Progenitor cell of endocrine pancreas (in vitro differentiated cells): ENCODE data around the gene DNAJC6. TPM values are rescaled to one million over a fixed set of nuclear protein-coding genes. Genes with fewer than 3 reads are reported as not detected.

Experiments used
- DNase-seq: peaks from one replicate; pipeline ENCODE4 v3.0.0; 2021; ENCODE audit warnings: low spot score; ENCODE audit not compliant: unreplicated experiment
- H3K27ac Mint-ChIP-seq: 2 replicates; pipeline ENCODE4 v1.8.0; 2021; ENCODE audit warnings: mild to moderate bottlenecking, moderate library complexity, mixed read lengths
- H3K27me3 Mint-ChIP-seq: 2 replicates; pipeline ENCODE4 v1.8.0; 2021; ENCODE audit warnings: mixed read lengths
- H3K36me3 Mint-ChIP-seq: 2 replicates; pipeline ENCODE4 v1.8.0; 2022; ENCODE audit warnings: mixed read lengths; ENCODE audit not compliant: insufficient read depth
- H3K4me1 Mint-ChIP-seq: 2 replicates; pipeline ENCODE4 v1.8.0; 2021; ENCODE audit warnings: low read depth, mixed read lengths
- H3K4me3 Mint-ChIP-seq: 2 replicates; pipeline ENCODE4 v1.8.0; 2021; ENCODE audit warnings: low read depth, mild to moderate bottlenecking, moderate library complexity, mixed read lengths
- H3K9me3 Mint-ChIP-seq: 2 replicates; pipeline ENCODE4 v1.8.0; 2021; ENCODE audit warnings: low read depth, mixed read lengths
- long read RNA-seq: library from polyadenylated mRNA; unstranded; transcript quantifications from one replicate; pipeline ENCODE4 v2.0.0, GENCODE V29; 2020
- total RNA-seq: library from RNA; stranded (reverse); gene quantifications from 2 replicates; pipeline ENCODE4 v1.2.1, GENCODE V29; 2021
- TF ChIP-seq, protein P1 (sequence below): fragments of 200-600 bp; sonication (generic); IDR thresholded peaks from one replicate; pipeline ENCODE4 v1.5.0; 2021; ENCODE audit warnings: antibody characterized with exemption, mild to moderate bottlenecking; ENCODE audit not compliant: unreplicated experiment

The DNAJC6 gene
- total RNA-seq, result 7.1 and 8.9 TPM in 2 replicates
- long read RNA-seq, partial matches to known transcripts, result 3 of 6 reads
- long read RNA-seq, other reads (novel, unspliced or antisense), result 3 of 6 reads

DNA sequence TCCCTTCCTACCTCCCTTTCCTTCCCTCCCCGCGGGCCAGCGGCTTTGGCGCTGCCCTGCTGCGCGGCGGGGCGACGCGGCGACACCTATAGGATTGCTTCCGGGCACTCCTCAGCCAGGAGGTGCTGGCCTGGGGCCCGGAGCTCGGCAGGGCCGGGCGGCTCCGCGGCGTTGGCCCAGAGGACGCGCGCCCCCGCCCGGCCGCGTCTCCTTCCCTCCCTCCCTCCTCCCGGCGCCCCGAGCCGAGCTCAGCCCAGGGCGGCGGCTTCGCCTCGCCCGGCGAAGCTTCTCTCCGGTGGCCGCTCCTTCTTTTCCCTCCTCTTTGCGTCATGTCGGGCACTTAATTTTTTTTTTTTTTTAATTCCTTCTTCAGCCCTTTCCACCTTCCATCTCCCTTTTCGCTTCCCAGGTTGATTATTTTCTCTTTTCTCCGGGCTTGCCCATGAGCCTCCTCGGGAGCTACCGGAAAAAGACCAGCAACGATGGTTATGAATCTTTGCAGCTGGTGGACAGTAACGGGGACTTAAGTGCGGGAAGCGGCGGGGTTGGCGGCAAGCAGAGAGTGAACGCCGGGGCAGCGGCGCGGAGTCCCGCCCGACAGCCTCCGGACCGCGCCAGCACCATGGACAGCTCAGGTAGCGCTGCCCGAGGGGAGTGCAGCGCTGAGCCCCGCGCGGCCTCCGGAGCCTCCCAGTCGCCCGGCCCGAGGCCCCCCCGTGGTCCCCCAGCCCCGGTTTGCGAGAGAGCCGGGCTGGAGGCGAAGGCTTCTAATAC is at the start of gene DNAJC6:
Gene DNAJC6, plus strand, starts transcription at position 240 of the 774 bp plus-strand sequence. Its CDS starts 203 bp downstream, at position 443.
- DNase-seq, result peak; percentile 89
- Mint-ChIP-seq H3K27me3 (peaks cover 22% of the 10 kb centered on the region), H3K9me3 (no peaks in the 10 kb centered on the region), H3K4me3 (peak within 1 kb of the TSS; percentile 81), H3K36me3 (no peaks in the 10 kb centered on the region), H3K4me1 (peaks cover 13% of the 10 kb centered on the region), H3K27ac (peak within 1 kb of the TSS; percentile 95)
- TF ChIP-seq, protein P1, sequence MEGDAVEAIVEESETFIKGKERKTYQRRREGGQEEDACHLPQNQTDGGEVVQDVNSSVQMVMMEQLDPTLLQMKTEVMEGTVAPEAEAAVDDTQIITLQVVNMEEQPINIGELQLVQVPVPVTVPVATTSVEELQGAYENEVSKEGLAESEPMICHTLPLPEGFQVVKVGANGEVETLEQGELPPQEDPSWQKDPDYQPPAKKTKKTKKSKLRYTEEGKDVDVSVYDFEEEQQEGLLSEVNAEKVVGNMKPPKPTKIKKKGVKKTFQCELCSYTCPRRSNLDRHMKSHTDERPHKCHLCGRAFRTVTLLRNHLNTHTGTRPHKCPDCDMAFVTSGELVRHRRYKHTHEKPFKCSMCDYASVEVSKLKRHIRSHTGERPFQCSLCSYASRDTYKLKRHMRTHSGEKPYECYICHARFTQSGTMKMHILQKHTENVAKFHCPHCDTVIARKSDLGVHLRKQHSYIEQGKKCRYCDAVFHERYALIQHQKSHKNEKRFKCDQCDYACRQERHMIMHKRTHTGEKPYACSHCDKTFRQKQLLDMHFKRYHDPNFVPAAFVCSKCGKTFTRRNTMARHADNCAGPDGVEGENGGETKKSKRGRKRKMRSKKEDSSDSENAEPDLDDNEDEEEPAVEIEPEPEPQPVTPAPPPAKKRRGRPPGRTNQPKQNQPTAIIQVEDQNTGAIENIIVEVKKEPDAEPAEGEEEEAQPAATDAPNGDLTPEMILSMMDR, result no peak

DNA sequence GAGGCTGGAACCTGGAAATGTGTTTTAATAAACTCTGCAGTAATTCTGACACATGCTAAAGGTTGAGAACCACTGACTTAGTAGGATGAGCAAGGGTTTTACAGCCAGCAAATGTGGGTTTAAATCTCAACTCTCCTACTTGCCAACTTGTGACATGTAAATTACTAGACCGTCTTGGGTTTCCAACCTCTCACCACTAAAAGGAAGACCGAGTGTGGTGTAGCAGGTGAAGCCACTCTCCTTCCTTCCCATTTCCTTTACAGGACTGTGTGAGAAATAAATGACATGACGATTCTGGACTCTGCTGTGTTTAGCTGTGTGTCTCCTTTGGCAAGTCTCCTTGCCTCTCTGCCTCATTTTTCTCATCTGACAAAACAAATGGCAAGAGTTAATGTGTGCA is 49.5 kb upstream of the DNAJC6 start:
- no peak overlapping the region for H3K4me3 Mint-ChIP-seq
- no peaks in the 10 kb centered on the region for H3K9me3 Mint-ChIP-seq
- TF ChIP-seq, protein P1, result no peak
- no peak overlapping the region for H3K27ac Mint-ChIP-seq
- peaks cover 15% of the 10 kb centered on the region for H3K27me3 Mint-ChIP-seq
- DNase-seq, result no peak
- peaks cover 16% of the 10 kb centered on the region for H3K4me1 Mint-ChIP-seq
- no peaks in the 10 kb centered on the region for H3K36me3 Mint-ChIP-seq

DNA sequence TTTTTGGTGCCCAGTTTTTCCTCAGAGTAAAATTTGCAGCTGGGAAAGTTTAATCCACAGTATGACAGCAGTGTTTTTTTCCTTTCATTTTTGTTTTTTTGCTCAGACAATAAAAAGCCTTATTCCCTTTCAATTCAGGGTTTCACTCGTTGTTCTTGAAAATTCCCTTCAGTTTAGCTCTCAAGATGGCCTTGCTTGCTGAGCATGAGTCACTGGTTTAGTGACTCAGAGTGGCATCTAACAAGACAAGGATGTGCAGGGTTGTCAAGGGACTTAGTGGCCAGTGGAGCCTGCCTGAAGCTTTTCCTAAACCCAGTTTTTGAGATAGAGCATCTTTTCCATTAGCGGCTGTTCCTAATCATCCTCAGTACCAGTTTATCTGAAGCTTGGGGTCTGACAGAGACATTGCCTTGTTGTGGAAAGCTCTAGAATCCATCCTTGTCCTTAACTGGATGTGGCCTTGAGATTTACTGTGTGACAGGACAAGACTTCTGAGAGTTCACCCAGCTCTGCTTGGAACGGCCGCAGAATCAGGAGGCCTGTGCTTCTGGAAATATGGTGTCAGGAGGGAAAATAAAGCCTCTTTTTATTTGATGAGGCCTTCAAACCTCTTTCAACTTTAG is 48.4 kb upstream of the DNAJC6 start:
- Mint-ChIP-seq H3K4me3 (no peak overlapping the region), H3K9me3 (no peaks in the 10 kb centered on the region), H3K4me1 (peaks cover 7% of the 10 kb centered on the region), H3K27me3 (peaks cover 19% of the 10 kb centered on the region), H3K27ac (no peak overlapping the region), H3K36me3 (no peaks in the 10 kb centered on the region)
- TF ChIP-seq, protein P1, result no peak
- no peak for DNase-seq

DNA sequence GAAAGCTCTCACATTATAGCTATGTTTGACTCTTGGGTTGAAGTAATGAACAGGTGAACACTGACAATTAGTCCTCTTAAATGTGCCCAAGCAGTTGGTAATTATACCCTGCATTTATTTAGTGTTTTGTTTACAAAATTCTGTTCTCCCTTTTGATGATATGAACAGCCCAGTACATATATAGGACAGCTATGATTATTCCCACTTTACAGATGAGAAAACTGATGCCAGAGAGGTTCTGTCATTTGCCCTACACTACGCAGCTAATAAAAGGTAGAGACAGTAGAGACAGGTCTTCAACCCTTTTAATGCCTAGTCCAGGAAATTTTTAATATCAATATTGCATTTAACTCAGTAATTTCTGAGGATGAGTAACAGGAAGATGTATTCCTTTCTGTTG is 46.1 kb upstream of the DNAJC6 start:
- Mint-ChIP-seq H3K36me3 (no peaks in the 10 kb centered on the region), H3K4me3 (no peak overlapping the region), H3K27ac (no peak overlapping the region), H3K27me3 (peaks cover 20% of the 10 kb centered on the region), H3K4me1 (peaks cover 14% of the 10 kb centered on the region), H3K9me3 (no peaks in the 10 kb centered on the region)
- TF ChIP-seq, protein P1, result no peak
- DNase-seq, result no peak

DNA sequence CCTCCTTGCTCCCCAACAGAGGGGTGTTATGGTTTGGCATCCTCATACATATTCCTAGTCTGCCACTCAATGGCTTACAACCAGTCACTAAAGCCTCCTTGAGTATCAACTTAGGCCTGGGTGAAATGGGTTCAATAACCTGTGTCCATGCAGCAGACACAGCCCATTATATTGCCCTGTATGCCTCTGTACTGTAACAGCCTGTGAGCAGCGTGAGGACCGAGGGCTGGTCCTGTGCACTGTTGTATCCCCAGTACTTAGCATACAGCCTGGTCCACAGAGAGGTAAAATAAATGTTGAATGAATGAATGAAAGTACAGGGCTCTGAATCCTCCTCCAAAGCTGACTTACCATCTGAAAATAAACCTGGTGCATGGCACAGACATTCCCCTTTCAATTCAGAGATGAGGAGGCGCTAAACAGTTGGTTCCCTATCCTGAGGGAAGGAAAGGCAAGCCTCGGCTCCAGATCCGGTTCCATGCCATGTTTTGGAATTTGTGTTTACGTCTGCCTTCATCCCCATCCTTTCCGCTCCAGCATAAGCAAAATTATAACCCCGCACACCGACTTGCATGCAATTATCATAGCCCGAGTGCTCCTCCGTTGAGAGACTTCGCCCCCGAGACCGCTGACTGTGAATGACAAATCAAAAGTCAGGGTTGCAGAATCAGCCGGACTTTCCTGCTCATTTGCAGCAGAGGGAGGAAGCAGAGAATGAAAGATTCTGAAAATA is 45.0 kb upstream of the DNAJC6 start:
- peaks cover 20% of the 10 kb centered on the region for H3K27me3 Mint-ChIP-seq
- TF ChIP-seq, protein P1, result no peak
- DNase-seq, result no peak
- H3K27ac Mint-ChIP-seq, result peak overlapping the region; percentile 17
- no peaks in the 10 kb centered on the region for H3K9me3 Mint-ChIP-seq
- peak overlapping the region; percentile 54 for H3K4me3 Mint-ChIP-seq
- H3K36me3 Mint-ChIP-seq, result no peaks in the 10 kb centered on the region
- peaks cover 14% of the 10 kb centered on the region for H3K4me1 Mint-ChIP-seq
